GM19328 (cell line): ENCODE data around the gene MCCC1.
"Not testable (repeated sequence)": the region's sequence is repeated elsewhere in the genome, so short reads cannot be mapped to it uniquely, and the experiment has no call there.

Source experiments
- ATAC-seq: cut with Tn5 transposase; IDR thresholded peaks from one replicate; pipeline ENCODE4 v1.9.1; 2021; ENCODE audit warnings: mild to moderate bottlenecking, moderate library complexity; ENCODE audit not compliant: unreplicated experiment

MCCC1 gene

GRCh38 chr3:183099026-183099837 is at the start of gene MCCC1:
Gene MCCC1 (minus strand): TSS chr3:183099496. CDS start chr3:183099440, 56 bp downstream.
- peak; percentile 99 for ATAC-seq

- ATAC-seq: no peak
These were observed 48.8 kb upstream of the MCCC1 start for GRCh38 chr3:183148056-183148455.

DNA sequence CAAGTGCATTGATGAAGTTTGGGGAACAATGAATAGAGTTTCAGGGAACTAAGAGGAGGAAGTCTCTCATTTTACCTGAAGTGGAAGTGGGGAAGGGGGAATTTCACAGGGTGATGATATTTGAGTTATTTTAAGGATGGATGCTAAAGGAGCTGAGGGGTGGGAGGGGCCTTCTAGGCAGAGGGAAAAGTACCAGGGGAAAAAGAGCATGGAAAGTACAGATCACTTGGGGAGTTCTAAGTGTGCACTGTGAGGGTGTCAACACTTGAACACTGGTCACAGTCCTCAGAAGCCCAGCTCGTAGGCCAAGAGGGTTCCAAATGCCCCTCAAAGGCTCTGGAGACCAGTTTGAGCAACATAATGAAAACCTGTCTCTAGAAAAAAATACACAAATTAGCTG is 45.1 kb upstream of the MCCC1 start:
- no peak for ATAC-seq

DNA sequence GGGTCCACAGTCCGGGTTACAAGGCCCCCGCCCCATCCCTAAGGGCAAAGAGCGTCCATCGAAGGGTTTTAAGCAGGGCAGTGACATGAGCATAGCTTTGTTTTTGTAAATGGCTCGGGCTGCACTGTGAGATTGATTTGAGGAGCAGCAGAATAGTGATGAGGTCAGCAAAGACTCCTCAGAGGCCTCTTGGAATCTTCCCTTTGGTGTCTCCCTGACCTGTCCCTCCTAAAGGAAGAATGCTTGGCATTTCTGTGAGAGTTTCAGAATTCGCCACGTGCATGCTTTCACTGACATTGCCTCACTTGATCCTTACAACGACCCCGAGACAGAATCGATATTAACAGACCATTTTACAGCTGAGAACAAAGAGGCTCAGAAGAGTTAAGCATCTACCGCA is 42.9 kb upstream of the MCCC1 start:
- no peak for ATAC-seq

GRCh38 chr3:183134844-183135243 is 35.5 kb upstream of the MCCC1 start:
- ATAC-seq: no peak

DNA sequence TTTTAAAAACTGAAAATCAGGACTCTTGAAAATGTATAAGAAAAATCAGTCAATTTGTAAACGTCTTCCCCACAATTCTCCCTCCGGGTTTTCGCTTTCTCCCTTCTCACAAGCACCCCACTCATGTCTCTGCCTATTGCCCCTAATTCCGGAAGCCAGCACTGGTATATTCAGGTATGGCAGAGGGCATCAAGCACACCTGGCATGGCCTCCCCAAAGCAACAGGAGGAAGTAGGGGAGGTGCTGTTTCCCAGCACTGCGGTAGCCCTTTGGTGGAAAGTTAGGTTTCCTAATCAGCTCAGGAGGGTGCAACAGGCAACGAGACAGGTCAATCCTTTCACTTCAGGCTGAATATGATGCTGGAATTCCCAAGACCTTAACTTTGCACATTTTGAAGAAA is 33.1 kb upstream of the MCCC1 start:
- no peak for ATAC-seq

GRCh38 chr3:183131735-183132134 is 32.4 kb upstream of the MCCC1 start:
- no peak for ATAC-seq

GRCh38 chr3:183131186-183131725 is 32.0 kb upstream of the MCCC1 start:
- no peak for ATAC-seq

DNA sequence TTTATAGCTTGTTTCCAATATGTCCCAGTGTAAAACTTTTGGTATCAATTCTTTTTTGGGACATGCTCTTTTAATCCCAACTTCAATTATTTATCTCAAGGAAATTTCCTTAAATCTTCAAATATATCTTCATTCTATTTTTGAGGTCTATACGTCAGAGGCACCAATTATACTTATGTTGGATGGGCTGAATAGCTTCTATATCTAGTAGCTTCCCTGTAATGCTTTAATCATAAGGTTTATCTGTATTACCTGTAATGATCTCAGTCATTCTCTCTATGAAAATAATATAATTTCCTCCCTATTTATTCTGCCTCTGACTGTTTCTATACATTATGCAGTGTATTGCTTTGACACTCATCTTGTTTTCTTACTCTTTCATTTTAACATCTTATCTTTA is 29.9 kb upstream of the MCCC1 start:
- no peak for ATAC-seq

- ATAC-seq: no peak
These were observed 29.4 kb upstream of the MCCC1 start for GRCh38 chr3:183128709-183129108.

DNA sequence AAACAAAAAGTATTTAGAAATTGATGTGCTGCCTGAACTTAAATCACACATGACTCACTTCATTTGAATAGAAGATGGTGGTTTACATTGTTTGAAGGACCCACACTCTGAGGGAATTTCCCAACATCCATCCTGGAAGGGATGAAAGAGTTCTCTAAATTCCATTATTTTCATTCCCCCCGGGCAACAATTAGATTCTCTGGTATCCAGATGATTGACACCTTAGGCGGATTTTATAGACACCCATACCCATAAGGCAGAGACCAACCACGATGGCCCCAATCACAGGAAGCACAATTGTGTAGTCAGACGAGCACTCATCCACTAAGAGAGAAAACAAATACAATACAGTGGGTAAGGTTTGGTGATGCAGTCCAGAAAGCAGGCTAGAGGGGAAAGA is 24.6 kb upstream of the MCCC1 start:
- no peak for ATAC-seq

DNA sequence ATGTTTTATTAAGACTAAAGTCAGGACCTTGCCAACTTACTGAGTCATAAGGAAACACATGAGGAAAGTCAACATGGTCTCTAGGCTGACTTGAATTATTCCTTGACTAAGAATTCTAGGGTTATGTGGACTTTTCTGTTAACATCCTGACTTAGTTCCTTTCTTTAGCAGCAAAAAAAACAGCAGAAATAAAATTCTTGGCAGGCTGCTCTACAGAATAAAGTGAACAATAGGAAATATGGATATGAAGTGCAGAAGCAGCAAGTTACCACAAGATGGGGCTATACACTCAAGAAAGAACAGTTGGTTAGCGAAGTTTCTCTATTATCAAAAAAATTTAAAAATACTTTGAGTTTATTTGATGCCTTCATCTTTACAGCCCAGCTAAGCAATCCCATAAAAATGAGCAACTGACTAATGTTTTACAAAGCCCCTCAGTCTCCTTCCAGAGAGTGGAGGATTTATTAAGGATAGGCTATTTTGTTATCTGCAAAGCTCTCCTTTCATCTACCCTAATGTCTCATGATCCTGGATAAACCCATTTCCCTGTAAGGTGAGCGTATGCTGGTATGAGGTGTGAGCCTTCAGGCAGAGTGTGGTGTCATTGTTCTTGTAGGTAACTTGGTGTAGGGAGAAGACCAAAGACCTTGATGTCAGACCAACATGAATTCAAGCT is 23.1 kb upstream of the MCCC1 start:
- ATAC-seq: no peak

- no peak for ATAC-seq
These were observed 21.4 kb upstream of the MCCC1 start for GRCh38 chr3:183120538-183121215.

DNA sequence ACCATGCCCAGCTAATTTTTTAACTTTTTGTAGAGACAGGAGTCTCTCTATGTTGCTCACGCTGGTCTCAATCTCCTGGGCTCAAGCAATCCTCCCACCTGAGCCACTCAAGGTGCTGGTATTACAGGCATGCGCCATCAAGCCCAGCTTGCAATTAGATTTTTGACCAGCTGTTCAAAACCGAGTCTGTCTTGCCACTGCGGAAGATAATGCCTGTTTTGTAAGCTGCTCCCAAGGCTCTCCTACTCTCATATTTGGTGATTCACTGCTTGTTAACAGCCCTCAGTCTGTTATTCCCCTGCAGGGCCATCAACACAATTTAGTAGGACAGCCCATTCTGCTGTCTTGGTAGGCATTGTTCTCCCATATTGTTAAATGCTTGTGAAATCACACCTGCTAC is 17.8 kb upstream of the MCCC1 start:
- no peak for ATAC-seq

- peak; percentile 87 for ATAC-seq
These were observed 16.8 kb upstream of the MCCC1 start for GRCh38 chr3:183116025-183116614.

GRCh38 chr3:183114384-183115178 is 15.3 kb upstream of the MCCC1 start:
- ATAC-seq: no peak

DNA sequence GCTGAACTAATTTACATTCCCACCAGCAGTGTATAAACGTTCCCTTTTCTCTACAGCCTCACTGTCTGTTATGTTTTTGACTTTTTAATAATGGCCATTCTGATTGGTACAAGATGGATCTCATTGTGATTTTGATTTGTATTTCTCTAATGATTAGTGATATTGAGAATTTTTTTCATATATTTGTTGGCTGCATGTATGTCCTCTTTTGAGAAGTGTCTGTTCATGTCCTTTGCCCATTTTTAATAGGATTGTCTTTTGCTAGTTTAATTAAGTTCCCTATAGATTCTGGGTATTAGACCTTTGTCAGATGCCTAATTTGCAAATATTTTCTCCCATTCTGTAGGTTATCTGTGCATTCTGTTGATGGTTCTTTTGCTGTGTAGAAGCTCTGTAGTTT is 10.6 kb upstream of the MCCC1 start:
- not testable (repeated sequence) for ATAC-seq

- ATAC-seq: no peak
These were observed 9.2 kb upstream of the MCCC1 start for GRCh38 chr3:183108470-183108869.

GRCh38 chr3:183108001-183108449 is 8.7 kb upstream of the MCCC1 start:
- ATAC-seq: no peak

DNA sequence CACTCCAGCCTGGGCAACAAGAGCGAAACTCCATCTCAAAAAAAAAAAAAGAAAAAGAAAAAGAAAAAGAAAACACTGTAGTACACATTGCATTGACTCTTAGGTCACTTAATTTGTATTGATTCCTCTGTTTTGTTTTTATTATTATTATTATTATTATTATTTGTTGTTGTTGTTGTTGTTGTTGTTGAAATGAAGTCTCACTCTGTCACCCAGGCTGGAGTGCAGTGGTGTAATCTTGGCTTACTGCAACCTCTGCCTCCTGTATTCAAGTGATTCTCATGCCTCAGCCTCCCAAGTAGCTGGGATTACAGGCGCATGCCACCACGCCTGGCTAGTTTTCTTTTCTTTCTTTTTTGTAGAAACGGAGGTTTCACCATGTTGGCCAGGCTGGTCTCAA is 8.1 kb upstream of the MCCC1 start:
- ATAC-seq: not testable (repeated sequence)
